Loucy (cell line): ENCODE measurements around the gene AP3B2.

Experiments
- EZH2phosphoT487 ChIP-seq: fragments of 200-600 bp; IDR thresholded peaks from 2 replicates; pipeline ENCODE4 v1.6.1; 2018; ENCODE audit warnings: antibody characterized with exemption, mild to moderate bottlenecking, moderate library complexity, borderline replicate concordance
- TF ChIP-seq, protein P1 (sequence below): fragments of 200-600 bp; sonication (generic); conservative IDR thresholded peaks from 2 replicates; pipeline ENCODE4 v1.5.1; 2014; ENCODE audit warnings: mild to moderate bottlenecking, antibody characterized with exemption, low read length

DNA sequence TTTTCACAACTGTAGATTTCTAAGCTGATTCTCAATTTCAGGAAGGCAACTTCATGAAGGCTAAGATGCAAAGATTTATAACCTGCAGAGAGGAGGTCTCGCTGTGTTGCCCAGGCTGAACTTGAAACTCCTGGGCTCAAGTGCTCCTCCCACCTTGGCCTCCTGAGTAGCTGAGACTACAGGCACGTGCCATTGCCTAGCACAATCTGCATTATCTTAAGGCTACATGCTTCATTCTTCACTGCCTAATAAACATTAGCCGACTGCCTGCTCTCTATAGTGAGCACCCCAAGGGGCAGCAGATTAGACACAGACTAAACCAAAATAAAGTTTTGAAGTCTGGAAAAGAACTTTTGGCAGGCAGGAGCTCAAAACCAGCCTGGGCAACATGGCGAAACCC, 79.6 kb downstream of the AP3B2 start:
- TF ChIP-seq, protein P1, sequence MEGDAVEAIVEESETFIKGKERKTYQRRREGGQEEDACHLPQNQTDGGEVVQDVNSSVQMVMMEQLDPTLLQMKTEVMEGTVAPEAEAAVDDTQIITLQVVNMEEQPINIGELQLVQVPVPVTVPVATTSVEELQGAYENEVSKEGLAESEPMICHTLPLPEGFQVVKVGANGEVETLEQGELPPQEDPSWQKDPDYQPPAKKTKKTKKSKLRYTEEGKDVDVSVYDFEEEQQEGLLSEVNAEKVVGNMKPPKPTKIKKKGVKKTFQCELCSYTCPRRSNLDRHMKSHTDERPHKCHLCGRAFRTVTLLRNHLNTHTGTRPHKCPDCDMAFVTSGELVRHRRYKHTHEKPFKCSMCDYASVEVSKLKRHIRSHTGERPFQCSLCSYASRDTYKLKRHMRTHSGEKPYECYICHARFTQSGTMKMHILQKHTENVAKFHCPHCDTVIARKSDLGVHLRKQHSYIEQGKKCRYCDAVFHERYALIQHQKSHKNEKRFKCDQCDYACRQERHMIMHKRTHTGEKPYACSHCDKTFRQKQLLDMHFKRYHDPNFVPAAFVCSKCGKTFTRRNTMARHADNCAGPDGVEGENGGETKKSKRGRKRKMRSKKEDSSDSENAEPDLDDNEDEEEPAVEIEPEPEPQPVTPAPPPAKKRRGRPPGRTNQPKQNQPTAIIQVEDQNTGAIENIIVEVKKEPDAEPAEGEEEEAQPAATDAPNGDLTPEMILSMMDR, result no peak
- TF ChIP-seq EZH2phosphoT487, result no peak
